ENCODE measurements around the gene TOGARAM2. TPM values are rescaled to one million over a fixed set of nuclear protein-coding genes. Genes with fewer than 3 reads are reported as not detected.

Gene TOGARAM2
- total RNA-seq, 2 donors from 2014 or later: 4.0 to 4.3 TPM

GRCh38 chr2:29096969-29097368 lies 115.9 kb downstream of the TOGARAM2 start:
- DNase-seq (no peak), ATAC-seq (replicated peaks in 1 of 2) (no peak)
- no peak overlapping the region for H3K4me3 Mint-ChIP-seq
- H3K27ac Mint-ChIP-seq: no peak overlapping the region
- H3K4me1 Mint-ChIP-seq (ENCODE audit: low read depth): no peaks in the 10 kb centered on the region
- H3K9me3 Mint-ChIP-seq: no peaks in the 10 kb centered on the region
- H3K27me3 Mint-ChIP-seq (ENCODE audit: low read depth): no peaks in the 10 kb centered on the region
- no peaks in the 10 kb centered on the region for H3K36me3 Mint-ChIP-seq (ENCODE audit: insufficient read depth in 2 of 2)

- DNase-seq (no peak), ATAC-seq (replicated peaks in 1 of 2) (no peak)
- no peaks in the 10 kb centered on the region for H3K36me3 Mint-ChIP-seq (ENCODE audit: insufficient read depth in 2 of 2)
- H3K27me3 Mint-ChIP-seq (ENCODE audit: low read depth): no peaks in the 10 kb centered on the region
- no peaks in the 10 kb centered on the region for H3K9me3 Mint-ChIP-seq
- no peak overlapping the region for H3K27ac Mint-ChIP-seq
- no peak overlapping the region for H3K4me3 Mint-ChIP-seq
- no peaks in the 10 kb centered on the region for H3K4me1 Mint-ChIP-seq (ENCODE audit: low read depth)
Observed at GRCh38 chr2:29097569-29097968, 116.5 kb downstream of the TOGARAM2 start.

- Mint-ChIP-seq H3K27ac (no peak overlapping the region), H3K36me3 (ENCODE audit: insufficient read depth in 2 of 2) (no peaks in the 10 kb centered on the region), H3K27me3 (ENCODE audit: low read depth) (no peaks in the 10 kb centered on the region), H3K4me1 (ENCODE audit: low read depth) (no peaks in the 10 kb centered on the region), H3K9me3 (no peaks in the 10 kb centered on the region), H3K4me3 (no peak overlapping the region)
- ATAC-seq (replicated peaks in 1 of 2): no peak
- no peak for DNase-seq
Observed at GRCh38 chr2:29100564-29100963, 119.5 kb downstream of the TOGARAM2 start.

Other genes starting within 250 kb of the TOGARAM2 start
- 100 to 1,000 TPM; 250 to 256 TPM for gene PPP1CB, start 229.5 kb upstream of the TOGARAM2 start, total RNA-seq
- gene SPDYA, start 170.5 kb upstream of the TOGARAM2 start, total RNA-seq: 1 to 10 TPM; 1.1 to 1.5 TPM
- gene TRMT61B, start 111.0 kb upstream of the TOGARAM2 start, total RNA-seq: 10 to 100 TPM; 18.5 to 20.5 TPM
- gene WDR43, start 86.6 kb upstream of the TOGARAM2 start, total RNA-seq: 100 to 1,000 TPM in 1 of 2 donors, 10 to 100 TPM in 1; 75.0 to 110 TPM
- not detected for gene PCARE, start 93.2 kb downstream of the TOGARAM2 start, total RNA-seq
- gene CLIP4, start 134.1 kb downstream of the TOGARAM2 start, total RNA-seq: 10 to 100 TPM; 25.2 to 28.4 TPM

Data from activated T-cell treated with anti-CD3 and anti-CD28 coated beads, Interleukin-2, amount 50 U/mL, for 72 hours (primary cell).